RPMI8226 (cell line): ENCODE results near the gene PHPT1.
"Not testable (repeated sequence)": the region's sequence is repeated elsewhere in the genome, so short reads cannot be mapped to it uniquely, and the experiment has no call there.

Experiments
- DNase-seq: peaks from one replicate; pipeline ENCODE4 v3.0.0-alpha.2; 2015

PHPT1 gene

GRCh38 chr9:136837856-136838277 is 11.3 kb upstream of the PHPT1 start:
- DNase-seq = not testable (repeated sequence)

GRCh38 chr9:136838314-136839228 is 10.6 kb upstream of the PHPT1 start:
- no peak for DNase-seq

- no peak for DNase-seq
Observed at GRCh38 chr9:136839229-136840139, 9.7 kb upstream of the PHPT1 start.

GRCh38 chr9:136840140-136840876 is 8.9 kb upstream of the PHPT1 start:
- no peak for DNase-seq

- peak; percentile 93 for DNase-seq
Observed at GRCh38 chr9:136840877-136841645, 8.1 kb upstream of the PHPT1 start.

- not testable (repeated sequence) for DNase-seq
Observed at GRCh38 chr9:136841646-136842379, 7.4 kb upstream of the PHPT1 start.

GRCh38 chr9:136842380-136842948 is 6.7 kb upstream of the PHPT1 start, which contains the start of gene AJM1:
AJM1 (plus strand) TSS chr9:136842478; CDS start chr9:136844415, 1,937 bp downstream.
- peak; percentile 90 for DNase-seq

- peak; percentile 40 for DNase-seq
Observed at GRCh38 chr9:136843159-136843800, 5.9 kb upstream of the PHPT1 start.

GRCh38 chr9:136843801-136844740 is 5.1 kb upstream of the PHPT1 start:
- DNase-seq = peak; percentile 59

- DNase-seq = no peak
Observed at GRCh38 chr9:136844761-136845464, 4.3 kb upstream of the PHPT1 start.

GRCh38 chr9:136845465-136846260 is 3.5 kb upstream of the PHPT1 start:
- DNase-seq = no peak

GRCh38 chr9:136846376-136847087 is 2.7 kb upstream of the PHPT1 start:
- DNase-seq = no peak

GRCh38 chr9:136847088-136847825 is 2.0 kb upstream of the PHPT1 start:
- peak; percentile 50 for DNase-seq

GRCh38 chr9:136847826-136848392 is 1.3 kb upstream of the PHPT1 start:
- DNase-seq = peak; percentile 96

- DNase-seq = peak; percentile 68
Observed at GRCh38 chr9:136848393-136849037, 694 bp upstream of the PHPT1 start.
